Nephron (organoid): ENCODE results near the gene CRIP2.

Source experiments
- H3K27ac Mint-ChIP-seq, 3 experiments: 2 replicates each; pipeline ENCODE4 v1.8.0; 2020; ENCODE audit warnings: mixed read lengths in 3 of 3, mild to moderate bottlenecking in 2 of 3, moderate library complexity in 1 of 3
- H3K27me3 Mint-ChIP-seq: 2 replicates; pipeline ENCODE4 v1.8.0; 2021; ENCODE audit warnings: low read depth, mild to moderate bottlenecking, moderate library complexity, mixed read lengths
- H3K36me3 Mint-ChIP-seq: 2 replicates; pipeline ENCODE4 v1.8.0; 2020; ENCODE audit warnings: low read depth, mixed read lengths
- H3K4me1 Mint-ChIP-seq: 2 replicates; pipeline ENCODE4 v1.8.0; 2020; ENCODE audit warnings: mixed read lengths
- H3K4me3 Mint-ChIP-seq, 3 experiments: 2 replicates each; pipeline ENCODE4 v1.8.0; 2020; ENCODE audit warnings: mild to moderate bottlenecking in 3 of 3, mixed read lengths in 3 of 3, moderate library complexity in 2 of 3
- H3K9me3 Mint-ChIP-seq: 2 replicates; pipeline ENCODE4 v1.8.0; 2020; ENCODE audit warnings: mixed read lengths
- CTCF ChIP-seq, 3 experiments: fragments of 200-600 bp; sonication (generic); IDR thresholded peaks; one replicate each; pipeline ENCODE4 v1.5.0; 2021; ENCODE audit warnings: antibody characterized with exemption in 3 of 3; ENCODE audit not compliant: unreplicated experiment in 3 of 3

CRIP2 gene

GRCh38 chr14:105519946-105520698 lies 45.5 kb downstream of the CRIP2 start:
- Mint-ChIP-seq H3K9me3 (peaks cover 8% of the 10 kb centered on the region), H3K27me3 (peaks cover 79% of the 10 kb centered on the region), H3K4me3 (no peak overlapping the region), H3K36me3 (no peaks in the 10 kb centered on the region), H3K27ac (no peak overlapping the region), H3K4me1 (no peaks in the 10 kb centered on the region)
- TF ChIP-seq CTCF (IDR thresholded peaks at IDR 0.05; ENCODE audit: unreplicated experiment in 3 of 3): no peak

- Mint-ChIP-seq H3K27ac (no peak overlapping the region), H3K4me1 (no peaks in the 10 kb centered on the region), H3K4me3 (peak overlapping the region; percentile 77 to 84 (median 83)), H3K27me3 (peaks cover 43% of the 10 kb centered on the region), H3K9me3 (no peaks in the 10 kb centered on the region), H3K36me3 (no peaks in the 10 kb centered on the region)
- no peak for TF ChIP-seq CTCF (IDR thresholded peaks at IDR 0.05; ENCODE audit: unreplicated experiment in 3 of 3)
Measured at GRCh38 chr14:105525326-105525725, 50.7 kb downstream of the CRIP2 start.

GRCh38 chr14:105525861-105526775 lies 51.5 kb downstream of the CRIP2 start, which contains the start of gene TMEM121:
TSS of gene TMEM121 (plus strand) at chr14:105526583. CDS start at chr14:105528835, 2,252 bp downstream.
- Mint-ChIP-seq H3K9me3 (no peaks in the 10 kb centered on the region), H3K4me3 (peak within 1 kb of the TSS; percentile 83 to 85 (median 84)), H3K4me1 (no peaks in the 10 kb centered on the region), H3K27ac (peak within 1 kb of the TSS in 1 of 3 experiments; percentile 68), H3K36me3 (no peaks in the 10 kb centered on the region), H3K27me3 (peaks cover 42% of the 10 kb centered on the region)
- TF ChIP-seq CTCF (IDR thresholded peaks at IDR 0.05; ENCODE audit: unreplicated experiment in 3 of 3): no peak

GRCh38 chr14:105526776-105527380 lies 52.3 kb downstream of the CRIP2 start:
- Mint-ChIP-seq H3K27me3 (peaks cover 36% of the 10 kb centered on the region), H3K36me3 (no peaks in the 10 kb centered on the region), H3K4me3 (peak overlapping the region; percentile 78 to 85 (median 80)), H3K9me3 (no peaks in the 10 kb centered on the region), H3K4me1 (no peaks in the 10 kb centered on the region), H3K27ac (no peak overlapping the region)
- no peak for TF ChIP-seq CTCF (IDR thresholded peaks at IDR 0.05; ENCODE audit: unreplicated experiment in 3 of 3)

GRCh38 chr14:105527381-105527825 lies 52.8 kb downstream of the CRIP2 start:
- no peaks in the 10 kb centered on the region for H3K36me3 Mint-ChIP-seq

More at GRCh38 chr14:105527381-105527825, 52.8 kb downstream of the CRIP2 start:
- no peak for TF ChIP-seq CTCF (IDR thresholded peaks at IDR 0.05; ENCODE audit: unreplicated experiment in 3 of 3)
- Mint-ChIP-seq H3K9me3 (no peaks in the 10 kb centered on the region), H3K4me3 (peak overlapping the region; percentile 78 to 85 (median 80)), H3K27me3 (peaks cover 32% of the 10 kb centered on the region), H3K27ac (peak overlapping the region in 1 of 3 experiments; percentile 68), H3K4me1 (no peaks in the 10 kb centered on the region)
